ENCODE data around the gene C14orf132.

Gene C14orf132

GRCh38 chr14:96102081-96102856 lies 63.1 kb downstream of the C14orf132 start:
- DNase-seq = no peak

GRCh38 chr14:96103075-96103474 lies 63.9 kb downstream of the C14orf132 start:
- DNase-seq = no peak

GRCh38 chr14:96103560-96104460 lies 64.6 kb downstream of the C14orf132 start:
- no peak for DNase-seq

- DNase-seq = no peak
These were observed 65.4 kb downstream of the C14orf132 start for GRCh38 chr14:96104469-96105057.

- no peak for DNase-seq
These were observed 66.1 kb downstream of the C14orf132 start for GRCh38 chr14:96105089-96105925.

- DNase-seq = no peak
These were observed 66.8 kb downstream of the C14orf132 start for GRCh38 chr14:96105926-96106441.

- DNase-seq = no peak
These were observed 67.7 kb downstream of the C14orf132 start for GRCh38 chr14:96106891-96107290.

- no peak for DNase-seq
These were observed 69.1 kb downstream of the C14orf132 start for GRCh38 chr14:96108061-96108795.

GRCh38 chr14:96108911-96109310 lies 69.7 kb downstream of the C14orf132 start:
- DNase-seq = no peak

- DNase-seq = no peak
These were observed 70.6 kb downstream of the C14orf132 start for GRCh38 chr14:96109596-96110355.

GRCh38 chr14:96112032-96112431 lies 72.9 kb downstream of the C14orf132 start:
- no peak for DNase-seq

- DNase-seq = no peak
These were observed 74.8 kb downstream of the C14orf132 start for GRCh38 chr14:96114002-96114401.

- no peak for DNase-seq
These were observed 78.1 kb downstream of the C14orf132 start for GRCh38 chr14:96117101-96117897.

- no peak for DNase-seq
These were observed 78.8 kb downstream of the C14orf132 start for GRCh38 chr14:96117960-96118359.

GRCh38 chr14:96118391-96118790 lies 79.2 kb downstream of the C14orf132 start:
- no peak for DNase-seq

- no peak for DNase-seq
These were observed 80.8 kb downstream of the C14orf132 start for GRCh38 chr14:96119947-96120346.

GRCh38 chr14:96120392-96120791 lies 81.2 kb downstream of the C14orf132 start:
- no peak for DNase-seq

GRCh38 chr14:96120941-96121340 lies 81.8 kb downstream of the C14orf132 start:
- no peak for DNase-seq

- no peak for DNase-seq
These were observed 82.7 kb downstream of the C14orf132 start for GRCh38 chr14:96121660-96122395.

Data from NK-92 treated with Interleukin-12 subunit alpha and Interleukin-12 subunit beta, amount 100 ng/mL, for 24 hours (cell line).